HepG2 (cell line): ENCODE measurements around the gene MEA1. TPM values are rescaled to one million over a fixed set of nuclear protein-coding genes. Genes with fewer than 3 reads are reported as not detected.

ENCODE experiments used
- ATAC-seq: fragments of 200-7000 bp; cut with Tn5 transposase; 3 replicates; pipeline ENCODE4 v1.9.1; 2020; ENCODE audit warnings: mild to moderate bottlenecking, moderate library complexity
- BruUV-seq: library from RNA; stranded (reverse); fragments of 400-500 nt; replicated peaks from 2 replicates; lab custom pipeline; 2021; lab: Mats Ljungman, UMichigan
- CTCF ChIA-PET: fragments of 300-600 bp; formaldehyde crosslinking; extraction: SDS; loops from one replicate; lab custom pipeline; 2021; ENCODE audit warnings: low total read pairs, inconsistent platforms, low intra/inter-chr PET ratio; lab: Yijun Ruan, JAX
- POLR2A ChIA-PET: fragments of 350-600 bp; sonication (Branson Sonifier 250); formaldehyde crosslinking; loops from one replicate; lab custom pipeline; 2020; ENCODE audit warnings: antibody characterized with exemption, inconsistent platforms; lab: Yijun Ruan, JAX
- DNase-seq: peaks from one replicate; pipeline ENCODE4 v3.0.0-alpha.2; 2015; ENCODE audit warnings: low spot score
- FAIRE-seq: peaks from 3 replicates; lab custom pipeline; 2011; peaks lifted over from hg19 to GRCh38; lab: Jason Lieb, UNC
- H2AFZ ChIP-seq: one replicate; pipeline ENCODE4 v1.6.1; 2011; ENCODE audit warnings: low read length, inconsistent platforms
- H3K27ac ChIP-seq: fragments of 300-600 bp; 3 replicates; pipeline ENCODE4 v1.8.0; 2011; ENCODE audit warnings: mixed run types, mild to moderate bottlenecking, mixed read lengths, low read length, inconsistent platforms; ENCODE audit not compliant: insufficient read depth; ENCODE audit errors: extremely low read length
- H3K27me3 ChIP-seq, 2 experiments: fragments of 200-600 bp in 1 of 2; 2 replicates in 1 of 2; 3 replicates in 1 of 2; pipeline versions ENCODE4 v1.6.0 to v1.8.0; 2011; ENCODE audit warnings: low read length in 2 of 2, mild to moderate bottlenecking in 2 of 2, moderate library complexity in 2 of 2, inconsistent platforms in 1 of 2; ENCODE audit not compliant: insufficient read depth in 2 of 2, control insufficient read depth in 1 of 2
- H3K36me3 ChIP-seq, 2 experiments: fragments of 200-600 bp in 1 of 2; replicated peaks in 1 of 2; 2 replicates in 1 of 2; 3 replicates in 1 of 2; pipeline versions ENCODE4 v1.5.1 to v1.8.0; 2011; ENCODE audit warnings: low read length in 2 of 2, inconsistent platforms in 1 of 2; ENCODE audit not compliant: insufficient read depth in 2 of 2, control insufficient read depth in 1 of 2
- H3K4me1 ChIP-seq: 2 replicates; pipeline ENCODE4 v1.5.1; 2012; ENCODE audit warnings: low read length, inconsistent platforms; ENCODE audit not compliant: insufficient read depth
- H3K4me2 ChIP-seq: 2 replicates; pipeline ENCODE4 v1.6.0; 2011; ENCODE audit warnings: low read depth, low read length, inconsistent platforms
- H3K4me3 ChIP-seq, 3 experiments: fragments of 200-600 bp in 1 of 3; sonication (generic), shearing (Covaris generic) in 1 of 3; replicated peaks in 1 of 3; 2 replicates each; pipeline ENCODE4 v1.5.1; 2011 to 2016; ENCODE audit warnings: low read length in 3 of 3, inconsistent platforms in 2 of 3, low read depth in 2 of 3, mild to moderate bottlenecking in 2 of 3, control low read depth in 1 of 3, mixed read lengths in 1 of 3; ENCODE audit not compliant: insufficient read depth in 1 of 3
- H3K79me2 ChIP-seq: one replicate; pipeline ENCODE4 v1.6.1; 2011; ENCODE audit warnings: low read length, inconsistent platforms; ENCODE audit not compliant: insufficient read depth
- H3K9ac ChIP-seq: 2 replicates; pipeline ENCODE4 v1.6.0; 2011; ENCODE audit warnings: mild to moderate bottlenecking, low read depth, low read length, inconsistent platforms; ENCODE audit not compliant: insufficient read depth
- H3K9me3 ChIP-seq: 2 replicates; pipeline ENCODE4 v1.5.1; 2012; ENCODE audit warnings: mild to moderate bottlenecking, low read length
- H4K20me1 ChIP-seq: 2 replicates; pipeline ENCODE4 v1.6.0; 2011; ENCODE audit warnings: inconsistent platforms, mild to moderate bottlenecking, low read length, moderate library complexity; ENCODE audit not compliant: insufficient read depth
- AGO2 ChIP-seq: fragments of 200-400 bp; formaldehyde crosslinking; optimal IDR thresholded peaks from 2 replicates; pipeline ENCODE3; 2017; ENCODE audit warnings: mild to moderate bottlenecking, low read depth, low read length, moderate library complexity
- ARHGAP35 ChIP-seq: sonication (generic); formaldehyde crosslinking; IDR thresholded peaks from 2 replicates; pipeline ENCODE4 v1.9.0; 2022; ENCODE audit warnings: mild to moderate bottlenecking, inconsistent platforms, moderate library complexity, missing genetic modification reagents, borderline replicate concordance
- ATF1 ChIP-seq: IDR thresholded peaks from 2 replicates; pipeline ENCODE4 v1.6.1; 2016; ENCODE audit warnings: mild to moderate bottlenecking, control low read depth
- CC2D1A ChIP-seq: sonication (generic); formaldehyde crosslinking; IDR thresholded peaks from 2 replicates; pipeline ENCODE4 v1.8.1; 2023; ENCODE audit warnings: mild to moderate bottlenecking, missing genetic modification reagents
- HDAC2 ChIP-seq: sonication (generic); formaldehyde crosslinking; IDR thresholded peaks from 2 replicates; pipeline ENCODE4 v1.4.0; 2020; ENCODE audit warnings: missing genetic modification reagents
- MYC ChIP-seq: sonication (generic); formaldehyde crosslinking; IDR thresholded peaks from 2 replicates; pipeline ENCODE4 v1.9.0; 2021; ENCODE audit warnings: missing genetic modification reagents, borderline replicate concordance
- TEAD2 ChIP-seq: sonication (generic); formaldehyde crosslinking; IDR thresholded peaks from 2 replicates; pipeline ENCODE4 v1.9.0; 2021; ENCODE audit warnings: missing genetic modification reagents
- ZBTB26 ChIP-seq: IDR thresholded peaks from 2 replicates; pipeline ENCODE4 v1.6.1; 2016; ENCODE audit warnings: missing compliant biosample characterization, missing genetic modification reagents, borderline replicate concordance
- ZNF12 ChIP-seq: sonication (generic); formaldehyde crosslinking; IDR thresholded peaks from 2 replicates; pipeline ENCODE4 v1.5.0; 2020; ENCODE audit warnings: missing genetic modification reagents
- ZNF142 ChIP-seq: sonication (generic); formaldehyde crosslinking; IDR thresholded peaks from 2 replicates; pipeline ENCODE4 v1.4.0; 2020; ENCODE audit warnings: missing genetic modification reagents
- ZNF557 ChIP-seq: sonication (generic); formaldehyde crosslinking; IDR thresholded peaks from 2 replicates; pipeline ENCODE4 v1.4.0; 2020; ENCODE audit warnings: missing genetic modification reagents
- ZNF614 ChIP-seq: IDR thresholded peaks from 2 replicates; pipeline ENCODE4 v1.6.1; 2018; ENCODE audit warnings: missing biosample characterization, missing genetic modification reagents, inconsistent platforms, borderline replicate concordance
- WGBS: methylation state at CpG from one replicate; pipeline ENCODE4 v1.1.6; 2017; ENCODE audit warnings: low lambda C conversion rate; 5-methylcytosine and 5-hydroxymethylcytosine counted together
- in situ Hi-C: cut with HindIII; loops from 2 replicates; pipeline ENCODE4 v1.10.0; 2017; ENCODE audit warnings: low pct_unique_long_range_greater_than_20kb; ENCODE audit not compliant: extremely low pct_ligation_motif_present
- intact Hi-C: fragments of 100-400 bp; cut with micrococcal nuclease; formaldehyde crosslinking; loops from one replicate; pipeline ENCODE4 v1.10.0; 2022; ENCODE audit not compliant: unreplicated experiment
- polyA plus RNA-seq, 8 experiments: library from polyadenylated mRNA; depleted of rRNA in 3 of 8; stranded (reverse) in 7 of 8; unstranded in 1 of 8; fragments of >200 nt; fragmentation: Illumina TruSeq in 4 of 8; extraction: Trizol in 4 of 8; gene quantifications; 2 replicates each; pipeline versions ENCODE4 v1.2.1 to v1.2.3, GENCODE V29; 2011 to 2016; ENCODE audit warnings: low read depth in 4 of 8, missing spikeins in 1 of 8, mixed read lengths in 1 of 8; ENCODE audit not compliant: insufficient read depth in 1 of 8
- total RNA-seq, 5 experiments: library from RNA; depleted of rRNA; stranded (reverse); fragments of >200 nt; fragmentation: Illumina TruSeq; extraction: Trizol; gene quantifications; 2 replicates each; pipeline ENCODE4 v1.2.3, GENCODE V29; 2016; ENCODE audit warnings: low read depth in 1 of 5
- TF ChIP-seq, protein P1 (sequence below): sonication (generic); formaldehyde crosslinking; IDR thresholded peaks from 2 replicates; pipeline ENCODE4 v1.5.0; 2020; ENCODE audit warnings: mild to moderate bottlenecking, missing genetic modification reagents

The MEA1 gene
- total and polyA plus RNA-seq, 2 of the 13 experiments (the other 11 are each of a cell fraction or from before 2014, with no cell fraction given): 75.6 to 86.2 TPM

DNA sequence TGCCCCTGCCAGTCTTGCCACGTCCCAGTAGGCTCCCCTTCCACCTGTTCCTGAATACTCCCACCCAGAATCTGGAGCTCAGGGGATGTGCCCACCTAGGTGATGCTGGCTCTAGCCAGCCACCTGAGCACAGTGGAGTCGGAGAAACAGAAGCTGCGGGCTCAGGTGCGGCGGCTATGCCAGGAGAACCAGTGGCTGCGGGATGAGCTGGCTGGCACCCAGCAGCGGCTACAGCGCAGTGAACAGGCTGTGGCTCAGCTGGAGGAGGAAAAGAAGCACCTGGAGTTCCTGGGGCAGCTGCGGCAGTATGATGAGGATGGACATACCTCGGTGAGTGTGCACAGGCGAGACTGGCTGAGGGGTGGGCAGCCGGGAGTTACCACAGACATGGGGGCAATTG lies 49.1 kb upstream of the MEA1 start:
- Histone ChIP-seq H3K9ac (no peak overlapping the region), H3K4me1 (peaks cover 29% of the 10 kb centered on the region), H3K9me3 (no peaks in the 10 kb centered on the region), H3K27ac (no peak overlapping the region), H3K4me2 (no peak overlapping the region), H3K4me3 (no peak overlapping the region), H3K27me3 (no peaks in the 10 kb centered on the region; a peak in 1 of 5 replicates), H4K20me1 (no peaks in the 10 kb centered on the region), H3K79me2 (peaks cover 31% of the 10 kb centered on the region), H3K36me3 (peaks cover 4 to 42% of the 10 kb centered on the region in 2 experiments), H2AFZ (no peak overlapping the region)
- ChIA-PET CTCF (interaction anchor here (1.0 kb wide), 1 partner anchor 81 kb away, joined by 5 read pairs; no protein-coding TSS in a partner anchor), POLR2A (interaction anchor here (1.7 kb wide), 1 partner anchor 13 kb away, joined by 6 read pairs; the partner anchor contains the start of gene PTK7)
- FAIRE-seq (no peak), ATAC-seq (no peak), DNase-seq (no peak)
- in situ Hi-C loops: no loop called here
- BruUV-seq: no TSS peak
- TF ChIP-seq ZNF557 (CRISPR knock-in tag) (no peak), TEAD2 (CRISPR knock-in tag) (no peak), AGO2 (peak; percentile 66), ZNF614 (CRISPR knock-in tag) (no peak), HDAC2 (CRISPR knock-in tag) (no peak), ZNF142 (CRISPR knock-in tag) (no peak), CC2D1A (CRISPR knock-in tag) (no peak), ZNF12 (no peak), ATF1 (CRISPR knock-in tag) (no peak), ZBTB26 (CRISPR knock-in tag) (no peak), MYC (CRISPR knock-in tag) (0 out of 2 replicates have a peak, but pooled peaks have one; percentile 31), ARHGAP35 (CRISPR knock-in tag) (no peak)
- TF ChIP-seq, protein P1, sequence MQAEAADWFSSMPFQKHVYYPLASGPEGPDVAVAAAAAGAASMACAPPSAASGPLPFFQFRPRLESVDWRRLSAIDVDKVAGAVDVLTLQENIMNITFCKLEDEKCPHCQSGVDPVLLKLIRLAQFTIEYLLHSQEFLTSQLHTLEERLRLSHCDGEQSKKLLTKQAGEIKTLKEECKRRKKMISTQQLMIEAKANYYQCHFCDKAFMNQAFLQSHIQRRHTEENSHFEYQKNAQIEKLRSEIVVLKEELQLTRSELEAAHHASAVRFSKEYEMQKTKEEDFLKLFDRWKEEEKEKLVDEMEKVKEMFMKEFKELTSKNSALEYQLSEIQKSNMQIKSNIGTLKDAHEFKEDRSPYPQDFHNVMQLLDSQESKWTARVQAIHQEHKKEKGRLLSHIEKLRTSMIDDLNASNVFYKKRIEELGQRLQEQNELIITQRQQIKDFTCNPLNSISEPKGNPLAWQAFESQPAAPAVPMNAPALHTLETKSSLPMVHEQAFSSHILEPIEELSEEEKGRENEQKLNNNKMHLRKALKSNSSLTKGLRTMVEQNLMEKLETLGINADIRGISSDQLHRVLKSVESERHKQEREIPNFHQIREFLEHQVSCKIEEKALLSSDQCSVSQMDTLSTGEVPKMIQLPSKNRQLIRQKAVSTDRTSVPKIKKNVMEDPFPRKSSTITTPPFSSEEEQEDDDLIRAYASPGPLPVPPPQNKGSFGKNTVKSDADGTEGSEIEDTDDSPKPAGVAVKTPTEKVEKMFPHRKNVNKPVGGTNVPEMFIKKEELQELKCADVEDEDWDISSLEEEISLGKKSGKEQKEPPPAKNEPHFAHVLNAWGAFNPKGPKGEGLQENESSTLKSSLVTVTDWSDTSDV (CRISPR knock-in tag): no peak
- intact Hi-C loops: no loop called here
- 95% methylated on average over 12 of the region's 12 CpGs for WGBS
